ENCODE data around the gene TCN2.
A peak's percentile ranks its signal among the peaks of the same experiment; 100 is the strongest.
"Not testable (repeated sequence)": the region's sequence is repeated elsewhere in the genome, so short reads cannot be mapped to it uniquely, and the experiment has no call there.

TCN2 gene

DNA sequence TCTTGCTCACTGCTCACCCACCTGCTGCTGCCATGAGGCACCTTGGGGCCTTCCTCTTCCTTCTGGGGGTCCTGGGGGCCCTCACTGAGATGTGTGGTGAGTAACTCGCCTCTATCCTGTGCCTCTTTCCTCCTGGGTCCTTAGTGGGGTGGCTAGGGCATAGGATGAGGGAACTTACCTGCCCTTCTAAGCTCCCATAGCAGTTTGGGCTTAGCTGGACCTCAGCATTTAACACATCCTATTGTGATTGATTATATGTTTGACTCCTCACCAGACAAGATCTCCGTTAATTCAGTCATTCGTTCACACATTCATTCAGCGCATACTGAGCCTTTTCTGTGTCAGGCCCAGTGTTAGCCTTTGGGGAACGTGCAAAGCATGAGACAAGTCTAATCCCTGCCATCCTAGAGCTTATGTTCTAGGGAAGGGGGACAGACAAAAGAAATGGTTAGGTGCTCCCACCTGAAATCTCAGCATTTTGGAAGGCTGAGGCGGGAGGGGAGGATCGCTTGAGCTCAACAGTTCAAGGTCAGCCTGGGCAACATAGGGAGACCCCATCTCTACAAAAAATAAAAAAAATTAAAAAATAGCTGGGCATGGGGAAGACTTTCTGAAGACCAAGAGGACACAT, 441 bp downstream of the TCN2 start:
- peak in 1 of 10 donors; percentile 14 for DNase-seq
- intact Hi-C loops (cut with DNase I), result no loop called here

DNA sequence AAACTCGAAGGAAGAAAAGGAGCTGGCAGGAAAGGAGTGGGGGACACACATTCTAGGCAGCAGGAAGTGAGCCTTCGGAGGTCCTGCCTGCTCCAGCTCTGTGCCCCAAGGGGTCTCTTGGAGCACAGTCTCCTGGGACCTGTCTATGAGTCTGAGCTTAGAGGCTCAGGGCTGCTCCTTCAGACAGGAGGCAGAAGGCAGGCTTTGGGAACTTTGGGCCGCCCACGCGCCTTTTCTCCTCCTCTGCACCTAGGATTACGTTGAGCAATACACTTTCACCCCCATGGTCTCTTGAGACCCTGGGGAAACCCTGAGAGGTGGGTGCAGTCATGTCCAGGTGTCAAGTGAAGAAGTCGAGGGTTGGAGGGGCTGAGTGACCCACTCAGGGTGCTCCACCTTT, 965 bp downstream of the TCN2 start:
- intact Hi-C loops (cut with DNase I), result no loop called here
- peak in 1 of 10 donors; percentile 30 for DNase-seq

- DNase-seq, result peak in 1 of 10 donors; percentile 58
- intact Hi-C loops (cut with DNase I), result no loop called here
Observed at GRCh38 chr22:30609260-30610185, 2.5 kb downstream of the TCN2 start.

DNA sequence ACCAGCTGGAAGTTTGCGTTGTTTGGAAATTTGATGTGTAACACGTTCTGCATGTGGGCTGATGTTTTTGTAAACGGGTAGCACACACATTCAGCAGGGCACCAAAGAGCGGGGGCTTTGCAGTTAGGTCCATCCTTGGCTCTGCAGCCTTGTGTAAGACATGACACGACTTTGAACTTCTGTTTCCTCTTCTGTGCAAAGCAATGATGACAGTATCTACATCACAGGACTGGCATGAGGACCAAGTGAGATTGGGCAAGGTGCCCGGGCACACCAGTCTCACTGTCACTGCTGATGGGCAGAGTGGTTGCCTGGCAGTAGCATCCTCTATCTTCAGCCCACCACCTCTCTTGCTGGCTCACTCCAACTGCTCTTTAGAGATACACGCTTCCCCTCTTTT, 3.3 kb downstream of the TCN2 start:
- intact Hi-C loops (cut with DNase I), result no loop called here

GRCh38 chr22:30611197-30611596, 4.2 kb downstream of the TCN2 start:
- DNase-seq, result no peak
- intact Hi-C loops (cut with DNase I), result no loop called here

More for the DNA sequence above, 3.3 kb downstream of the TCN2 start:
- peak in 6 of 10 donors; percentile 37 to 91 (median 48) for DNase-seq

GRCh38 chr22:30612789-30613188, 5.8 kb downstream of the TCN2 start:
- DNase-seq, result peak in 1 of 10 donors; percentile 38
- intact Hi-C loops (cut with DNase I), result no loop called here

GRCh38 chr22:30614268-30614667, 7.3 kb downstream of the TCN2 start:
- peak in 2 of 10 donors; percentile 55 to 71 for DNase-seq
- intact Hi-C loops (cut with DNase I), result no loop called here

DNA sequence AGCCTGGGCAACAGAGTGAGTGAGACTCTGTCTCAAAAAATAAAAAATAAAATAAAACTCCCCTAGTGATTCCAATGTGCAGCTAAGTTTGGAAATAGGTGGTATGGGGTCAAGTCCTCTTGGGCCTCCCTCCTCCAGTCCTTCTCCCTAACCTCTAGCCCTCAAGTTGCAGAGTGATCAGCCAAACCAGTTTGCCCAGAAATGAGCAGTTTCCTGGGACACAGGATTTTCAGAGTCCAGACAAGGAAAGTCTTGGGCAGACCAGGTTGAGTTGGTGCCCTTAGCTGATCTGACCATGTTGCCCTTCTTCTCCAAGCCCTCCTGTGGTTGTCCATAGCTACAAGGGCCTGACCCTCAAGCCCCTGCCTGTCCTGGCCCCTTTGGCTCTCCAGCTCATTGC, 7.9 kb downstream of the TCN2 start:
- intact Hi-C loops (cut with DNase I), result no loop called here
- peak in 1 of 10 donors; percentile 20 for DNase-seq

DNA sequence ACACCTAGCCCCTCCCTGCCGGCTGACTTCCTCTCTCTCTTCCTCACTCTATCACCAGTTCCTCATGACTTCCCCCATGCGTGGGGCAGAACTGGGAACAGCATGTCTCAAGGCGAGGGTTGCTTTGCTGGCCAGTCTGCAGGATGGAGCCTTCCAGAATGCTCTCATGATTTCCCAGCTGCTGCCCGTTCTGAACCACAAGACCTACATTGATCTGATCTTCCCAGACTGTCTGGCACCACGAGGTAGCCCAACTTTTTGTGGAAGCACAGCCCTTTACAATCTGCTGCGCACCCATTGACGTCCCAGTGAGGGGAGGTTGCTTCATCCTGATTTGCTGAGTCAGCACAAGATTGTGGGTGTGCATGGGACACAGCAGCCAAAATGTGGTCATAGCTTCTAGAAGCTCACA, 8.6 kb downstream of the TCN2 start:
- intact Hi-C loops (cut with DNase I), result no loop called here
- DNase-seq, result peak in 1 of 10 donors; percentile 22

DNA sequence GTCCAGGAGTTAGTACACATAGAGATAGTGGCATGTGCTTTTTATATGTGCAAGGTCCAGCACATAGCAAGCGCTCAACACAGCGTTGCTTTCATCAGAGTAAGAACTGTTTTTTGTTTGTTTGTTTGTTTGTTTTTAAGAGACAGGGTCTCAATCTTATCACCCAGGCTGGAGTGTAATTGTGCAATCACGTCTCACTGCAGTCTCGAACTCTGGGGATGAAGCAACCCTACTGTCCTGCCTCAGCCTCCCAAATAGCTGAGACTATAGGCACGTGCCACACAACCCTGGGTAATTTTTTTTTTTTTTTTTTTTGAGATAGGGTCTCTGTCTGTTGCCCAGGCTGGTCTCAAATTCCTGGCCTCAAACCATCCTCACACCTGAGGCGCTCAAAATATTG, 10.8 kb downstream of the TCN2 start:
- intact Hi-C loops (cut with DNase I), result no loop called here
- DNase-seq, result no peak

- intact Hi-C loops (cut with DNase I); DNase-seq: not testable (repeated sequence)
Observed at GRCh38 chr22:30619909-30620308, 12.9 kb downstream of the TCN2 start.

GRCh38 chr22:30626413-30626812, 19.4 kb downstream of the TCN2 start:
- no peak for DNase-seq
- intact Hi-C loops (cut with DNase I), result no loop called here

DNA sequence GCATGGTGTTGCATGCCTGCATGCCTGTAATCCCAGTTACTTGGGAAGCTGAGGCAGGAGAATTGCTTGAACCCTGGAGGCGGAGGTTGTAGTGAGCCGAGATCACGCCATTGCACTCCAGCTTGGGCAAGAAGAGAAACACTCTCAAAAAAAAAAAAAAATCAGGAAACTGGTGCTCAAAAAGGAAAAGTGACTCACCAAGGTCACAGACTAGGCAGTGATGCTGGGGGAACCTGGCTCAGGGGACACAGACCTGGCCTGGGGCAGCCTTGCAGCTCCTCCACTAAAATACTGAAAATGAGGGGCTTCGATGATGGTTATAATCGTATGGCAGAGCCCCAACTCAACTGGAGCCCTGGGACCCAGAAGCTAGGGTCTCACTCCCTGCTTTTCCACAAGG, 20.5 kb downstream of the TCN2 start:
- intact Hi-C loops (cut with DNase I), result no loop called here
- no peak for DNase-seq

- intact Hi-C loops (cut with DNase I), result no loop called here
- DNase-seq, result peak in 4 of 10 donors; percentile 34 to 88 (median 64)
Observed at GRCh38 chr22:30628491-30628890, 21.5 kb downstream of the TCN2 start.

DNA sequence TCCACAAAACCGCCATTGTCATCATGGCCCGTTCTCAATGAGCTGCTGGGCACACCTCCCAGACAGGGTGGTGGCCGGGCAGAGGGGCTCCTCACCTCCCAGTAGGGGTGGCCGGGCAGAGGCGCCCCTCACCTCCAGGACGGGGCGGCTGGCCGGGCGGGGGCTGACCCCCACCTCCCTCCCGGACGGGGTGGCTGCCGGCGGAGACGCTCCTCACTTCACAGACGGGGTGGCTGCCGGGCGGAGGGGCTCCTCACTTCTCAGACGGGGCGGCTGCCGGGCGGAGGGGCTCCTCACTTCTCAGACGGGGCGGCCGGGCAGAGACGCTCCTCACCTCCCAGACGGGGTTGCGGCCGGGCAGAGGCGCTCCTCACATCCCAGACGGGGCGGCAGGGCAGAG, 24.5 kb downstream of the TCN2 start:
- DNase-seq; intact Hi-C loops (cut with DNase I): not testable (repeated sequence)

- intact Hi-C loops (cut with DNase I), result loop anchor here (1.0 to 2.0 kb wide), 3 partner anchors 60 to 286 kb away; partner anchors contain the start of gene OSBP2
- peak; percentile 78 to 99 (median 93) for DNase-seq
Observed at GRCh38 chr22:30634471-30635233, 27.7 kb downstream of the TCN2 start.

- intact Hi-C loops (cut with DNase I), result loop anchor here (2.0 kb wide), 1 partner anchor 59 kb away; the partner anchor contains the start of gene OSBP2
Observed at GRCh38 chr22:30635273-30636225, 28.6 kb downstream of the TCN2 start, which contains the start of gene SLC35E4. Gene SLC35E4 (plus strand): TSS chr22:30635781. CDS start chr22:30636451, 670 bp downstream.

DNA sequence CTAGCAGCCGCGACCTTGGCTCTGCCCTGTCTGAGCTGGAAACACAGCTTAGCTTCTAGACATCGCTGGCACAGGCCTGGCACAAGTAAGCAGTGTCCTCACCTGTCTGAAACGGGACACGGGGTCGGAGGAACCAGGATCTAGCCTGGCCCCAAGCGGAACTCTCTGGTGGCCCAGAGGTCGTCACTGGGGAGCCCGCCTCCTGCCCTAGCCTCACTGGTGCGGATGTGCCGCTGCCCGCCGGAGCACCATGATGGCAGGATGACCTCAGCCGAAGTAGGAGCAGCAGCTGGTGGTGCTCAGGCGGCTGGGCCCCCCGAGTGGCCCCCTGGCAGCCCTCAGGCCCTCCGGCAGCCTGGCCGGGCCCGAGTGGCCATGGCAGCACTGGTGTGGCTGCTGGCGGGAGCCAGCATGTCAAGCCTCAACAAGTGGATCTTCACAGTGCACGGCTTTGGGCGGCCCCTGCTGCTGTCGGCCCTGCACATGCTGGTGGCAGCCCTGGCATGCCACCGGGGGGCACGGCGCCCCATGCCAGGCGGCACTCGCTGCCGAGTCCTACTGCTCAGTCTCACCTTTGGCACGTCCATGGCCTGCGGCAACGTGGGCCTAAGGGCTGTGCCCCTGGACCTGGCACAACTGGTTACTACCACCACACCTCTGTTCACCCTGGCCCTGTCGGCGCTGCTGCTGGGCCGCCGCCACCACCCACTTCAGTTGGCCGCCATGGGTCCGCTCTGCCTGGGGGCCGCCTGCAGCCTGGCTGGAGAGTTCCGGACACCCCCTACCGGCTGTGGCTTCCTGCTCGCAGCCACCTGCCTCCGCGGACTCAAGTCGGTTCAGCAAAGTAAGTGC, 29.5 kb downstream of the TCN2 start:
- peak in 6 of 10 donors; percentile 10 to 89 (median 36) for DNase-seq
- intact Hi-C loops (cut with DNase I), result no loop called here

More at GRCh38 chr22:30635273-30636225, 28.6 kb downstream of the TCN2 start, which contains the start of gene SLC35E4:
- peak; percentile 93 to 100 (median 97) for DNase-seq

Measured in posterior cingulate gyrus (tissue), 11 donors.